H7 (cell line): ENCODE data around the gene FAM25C. TPM values are rescaled to one million over a fixed set of nuclear protein-coding genes. Genes with fewer than 3 reads are reported as not detected.
"Not testable (repeated sequence)": the region's sequence is repeated elsewhere in the genome, so short reads cannot be mapped to it uniquely, and the experiment has no call there.

Experiments
- DNase-seq: peaks from one replicate; pipeline ENCODE4 v3.0.0; 2012
- H3K27me3 ChIP-seq: 2 replicates; pipeline ENCODE4 v1.6.0; 2011; ENCODE audit warnings: mild to moderate bottlenecking, low read length; ENCODE audit not compliant: control insufficient read depth, insufficient read depth
- H3K36me3 ChIP-seq: replicated peaks from 2 replicates; pipeline ENCODE4 v1.5.1; 2011; ENCODE audit warnings: low read length; ENCODE audit not compliant: control insufficient read depth, insufficient read depth
- H3K4me3 ChIP-seq: 2 replicates; pipeline ENCODE4 v1.5.1; 2011; ENCODE audit warnings: low read depth, mild to moderate bottlenecking, control low read depth, low read length, moderate library complexity; ENCODE audit not compliant: insufficient read depth
- total RNA-seq: library from RNA; depleted of rRNA; stranded (reverse); fragments of >200 nt; shearing (Covaris generic); gene quantifications from 2 replicates; pipeline ENCODE4 v1.2.3, GENCODE V29; 2014; rRNA removed

The FAM25C gene
- total RNA-seq, 1 experiment from 2014 or later: not detected

DNA sequence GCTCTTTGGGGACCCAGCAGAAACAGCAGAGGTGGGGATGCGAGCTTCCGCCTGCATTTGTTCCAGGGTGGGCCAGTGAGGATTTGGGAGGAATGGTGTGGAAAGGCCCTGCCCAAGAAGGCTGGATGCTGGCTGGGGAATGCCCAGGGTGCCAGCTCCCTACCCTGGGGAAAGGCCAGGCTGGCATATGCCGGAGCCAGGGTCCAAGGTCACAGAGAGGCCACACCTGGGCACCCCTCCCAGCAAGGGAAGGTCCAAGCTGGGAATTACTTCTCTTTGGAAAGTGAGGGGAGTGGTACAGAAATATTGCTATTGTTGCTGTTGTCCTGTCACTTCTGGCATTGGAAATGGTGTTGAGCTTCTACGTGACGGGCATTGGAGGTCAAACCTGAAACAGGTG is 28.0 kb downstream of the FAM25C start:
- H3K36me3 ChIP-seq, DNase-seq, H3K4me3 ChIP-seq, H3K27me3 ChIP-seq: not testable (repeated sequence)

DNA sequence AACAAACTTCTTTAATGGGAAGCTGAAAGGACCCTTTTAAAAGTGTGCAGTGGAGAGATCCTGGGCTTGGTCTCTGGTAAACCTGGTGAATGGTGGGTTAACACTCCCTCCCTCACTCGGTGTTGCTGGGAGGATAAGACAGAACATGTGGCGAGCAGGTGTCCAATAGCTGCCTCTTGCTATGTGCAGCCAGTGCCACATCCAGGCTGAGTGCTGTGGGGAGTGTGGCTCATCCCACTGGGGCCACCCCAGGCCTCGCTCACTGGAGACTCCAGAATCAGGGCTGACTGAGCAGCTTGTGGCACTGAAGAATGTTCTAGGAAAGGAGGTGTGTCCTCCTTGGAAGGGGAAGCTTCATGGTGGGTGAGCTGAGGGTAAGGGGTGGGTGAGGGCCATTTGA is 29.5 kb downstream of the FAM25C start:
- not testable (repeated sequence) for H3K27me3 ChIP-seq, H3K4me3 ChIP-seq, H3K36me3 ChIP-seq, DNase-seq

GRCh38 chr10:47968988-47969387 is 30.6 kb downstream of the FAM25C start:
- not testable (repeated sequence) for H3K36me3 ChIP-seq, DNase-seq, H3K27me3 ChIP-seq, H3K4me3 ChIP-seq

- H3K4me3 ChIP-seq, H3K36me3 ChIP-seq, H3K27me3 ChIP-seq, DNase-seq: not testable (repeated sequence)
These were observed 35.1 kb downstream of the FAM25C start for GRCh38 chr10:47964280-47965063.

GRCh38 chr10:47962785-47963184 is 36.8 kb downstream of the FAM25C start:
- H3K27me3 ChIP-seq, H3K4me3 ChIP-seq, DNase-seq, H3K36me3 ChIP-seq: not testable (repeated sequence)

- not testable (repeated sequence) for DNase-seq, H3K4me3 ChIP-seq, H3K27me3 ChIP-seq, H3K36me3 ChIP-seq
These were observed 38.9 kb downstream of the FAM25C start for GRCh38 chr10:47960699-47961098.

DNA sequence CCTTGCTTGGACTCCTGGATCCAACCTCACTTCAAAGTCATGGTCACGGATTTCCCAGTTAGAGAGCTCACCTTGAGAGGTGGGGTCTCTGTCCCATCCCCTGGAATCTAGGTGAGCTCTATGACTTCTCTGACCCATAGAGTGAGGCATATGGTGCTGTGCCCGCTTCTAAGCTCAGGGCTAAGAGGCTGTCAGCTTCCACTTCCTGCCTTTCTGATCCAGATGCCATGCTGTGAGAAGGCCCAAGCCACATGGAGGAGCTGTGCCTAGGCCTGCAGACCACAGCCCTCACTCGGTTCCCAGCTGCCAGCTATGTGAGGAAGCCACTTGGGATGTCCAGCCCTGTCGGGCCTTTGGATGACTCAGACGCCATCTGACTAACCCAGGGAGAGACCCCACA is 39.9 kb downstream of the FAM25C start:
- DNase-seq, H3K36me3 ChIP-seq, H3K4me3 ChIP-seq, H3K27me3 ChIP-seq: not testable (repeated sequence)

- not testable (repeated sequence) for H3K4me3 ChIP-seq, H3K27me3 ChIP-seq, H3K36me3 ChIP-seq
- DNase-seq: peak; percentile 1
These were observed 42.4 kb downstream of the FAM25C start for GRCh38 chr10:47957158-47957557.

DNA sequence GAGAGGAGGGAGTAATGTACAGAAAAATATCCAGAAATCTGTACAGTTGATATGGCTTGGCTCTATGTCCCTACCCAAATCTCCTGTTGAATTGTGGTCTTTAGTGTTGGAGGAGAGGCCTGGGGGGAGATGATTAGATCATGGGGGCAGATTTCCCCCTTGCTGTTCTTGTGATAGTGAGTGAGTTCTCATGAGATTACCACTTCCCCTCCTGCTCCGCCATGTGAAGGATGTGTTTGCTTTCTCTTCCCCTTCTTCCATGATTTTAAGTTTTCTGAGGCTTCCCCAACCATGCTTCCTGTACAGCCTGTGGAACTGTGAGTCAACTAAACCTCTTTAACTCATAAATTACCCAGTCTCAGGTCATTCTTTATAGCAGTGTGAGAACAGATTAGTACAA is 52.2 kb downstream of the FAM25C start:
- H3K27me3 ChIP-seq, DNase-seq, H3K36me3 ChIP-seq, H3K4me3 ChIP-seq: not testable (repeated sequence)

Other genes with a start within 250 kb of the FAM25C start
- gene SYT15B, start 236.2 kb downstream of the FAM25C start, total RNA-seq: 0.78 TPM in 1 of 2 replicates, not detected in the other
- gene NPY4R2, start 81.1 kb downstream of the FAM25C start, total RNA-seq: 0.17 TPM in 1 of 2 replicates, not detected in the other